Ascending aorta (tissue), 2 donors: ENCODE results near the gene SLC25A22. TPM values are rescaled to one million over a fixed set of nuclear protein-coding genes. Genes with fewer than 3 reads are reported as not detected.

Experiments used
- DNase-seq, 2 donors: peaks; one replicate each; pipeline ENCODE4 v3.0.0-alpha.2; 2019; ENCODE audit warnings: low spot score in 2 of 2
- H3K27ac ChIP-seq, 2 donors: fragments of 200-600 bp; sonication (generic); one replicate each; pipeline ENCODE4 v1.5.1; 2016 to 2017; ENCODE audit warnings: mild to moderate bottlenecking in 1 of 2
- H3K27me3 ChIP-seq: fragments of 200-600 bp; sonication (generic); one replicate; pipeline ENCODE4 v1.5.1; 2017
- H3K36me3 ChIP-seq, 2 donors: fragments of 200-600 bp; sonication (generic); one replicate each; pipeline ENCODE4 v1.5.1; 2016
- H3K4me1 ChIP-seq, 2 donors: fragments of 200-600 bp; sonication (generic); one replicate each; pipeline ENCODE4 v1.5.1; 2016 to 2017; ENCODE audit warnings: mild to moderate bottlenecking in 1 of 2
- H3K4me3 ChIP-seq, 2 donors: fragments of 200-600 bp; sonication (generic); one replicate each; pipeline ENCODE4 v1.5.1; 2016 to 2017; ENCODE audit warnings: mild to moderate bottlenecking in 1 of 2
- H3K9me3 ChIP-seq, 2 donors: fragments of 200-600 bp; sonication (generic); one replicate each; pipeline ENCODE4 v1.5.1; 2016
- intact Hi-C: fragments of 100-400 bp; cut with DNase I; formaldehyde crosslinking; loops from one replicate; pipeline ENCODE4 v1.15.1; 2023
- total RNA-seq: library from RNA; depleted of rRNA; stranded (reverse); fragments of >200 nt; gene quantifications from one replicate; pipeline ENCODE4 v1.1.0, GENCODE V29; 2016
- TF ChIP-seq, protein P1 (sequence below), 3 experiments: fragments of 200-600 bp in 2 of 3; fragments of 450-650 bp in 1 of 3; sonication (generic) in 2 of 3; IDR thresholded peaks; one replicate each; pipeline ENCODE4 v1.5.1; 2016 to 2019; ENCODE audit warnings: antibody characterized with exemption in 3 of 3, mild to moderate bottlenecking in 1 of 3, moderate library complexity in 1 of 3

Gene SLC25A22
- 5.6 TPM for total RNA-seq

DNA sequence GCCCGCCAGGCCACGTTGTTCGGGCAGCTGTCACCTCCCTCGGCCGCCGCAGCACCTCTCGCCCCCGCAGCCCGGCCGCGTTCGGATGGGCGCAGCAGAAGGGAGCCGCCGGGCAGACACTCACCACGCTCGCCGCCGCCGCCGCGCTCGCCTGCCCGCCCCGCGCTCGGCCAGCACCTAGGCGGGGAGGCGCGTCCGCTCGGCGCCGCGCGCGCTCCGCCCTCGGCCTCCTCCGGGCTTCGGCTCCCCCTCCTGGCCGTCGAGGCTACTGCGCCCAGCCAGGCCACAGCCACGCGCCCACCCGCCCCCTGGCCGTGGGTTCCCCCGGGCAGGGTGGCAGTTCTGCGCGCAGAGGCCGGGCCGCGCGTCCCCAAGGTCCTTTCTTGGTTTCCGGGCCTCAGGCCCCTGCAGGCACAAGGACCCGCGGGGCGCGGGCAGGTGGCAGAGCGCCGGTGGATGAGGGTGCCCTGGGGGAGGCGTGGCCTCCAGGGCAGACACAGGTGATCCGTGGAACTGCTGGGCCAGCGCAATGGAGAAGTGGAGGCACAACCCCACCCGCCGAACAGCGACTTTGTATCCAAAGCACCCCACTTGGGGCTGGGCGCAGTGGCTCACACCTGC is at the start of gene SLC25A22:
SLC25A22 (minus strand) TSS at position 189 of the 621 bp plus-strand sequence. CDS start 3,275 bp downstream, outside the sequence.
- DNase-seq: peak in 1 of 2 donors; percentile 83
- intact Hi-C loops: loop anchor here (5.0 kb wide), 1 partner anchor 51 kb away; the partner anchor contains the start of gene TALDO1
- no peaks in the 10 kb centered on the region for H3K9me3 ChIP-seq
- no peaks in the 10 kb centered on the region for H3K27me3 ChIP-seq
- peaks cover 12 to 20% of the 10 kb centered on the region in 2 donors for H3K4me1 ChIP-seq
- TF ChIP-seq, protein P1, sequence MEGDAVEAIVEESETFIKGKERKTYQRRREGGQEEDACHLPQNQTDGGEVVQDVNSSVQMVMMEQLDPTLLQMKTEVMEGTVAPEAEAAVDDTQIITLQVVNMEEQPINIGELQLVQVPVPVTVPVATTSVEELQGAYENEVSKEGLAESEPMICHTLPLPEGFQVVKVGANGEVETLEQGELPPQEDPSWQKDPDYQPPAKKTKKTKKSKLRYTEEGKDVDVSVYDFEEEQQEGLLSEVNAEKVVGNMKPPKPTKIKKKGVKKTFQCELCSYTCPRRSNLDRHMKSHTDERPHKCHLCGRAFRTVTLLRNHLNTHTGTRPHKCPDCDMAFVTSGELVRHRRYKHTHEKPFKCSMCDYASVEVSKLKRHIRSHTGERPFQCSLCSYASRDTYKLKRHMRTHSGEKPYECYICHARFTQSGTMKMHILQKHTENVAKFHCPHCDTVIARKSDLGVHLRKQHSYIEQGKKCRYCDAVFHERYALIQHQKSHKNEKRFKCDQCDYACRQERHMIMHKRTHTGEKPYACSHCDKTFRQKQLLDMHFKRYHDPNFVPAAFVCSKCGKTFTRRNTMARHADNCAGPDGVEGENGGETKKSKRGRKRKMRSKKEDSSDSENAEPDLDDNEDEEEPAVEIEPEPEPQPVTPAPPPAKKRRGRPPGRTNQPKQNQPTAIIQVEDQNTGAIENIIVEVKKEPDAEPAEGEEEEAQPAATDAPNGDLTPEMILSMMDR (IDR thresholded peaks at IDR 0.05): peak; percentile 78 to 93 (median 86)
- H3K36me3 ChIP-seq: peaks cover 13 to 23% of the 10 kb centered on the region in 2 donors
- H3K4me3 ChIP-seq: peak within 1 kb of the TSS; percentile 78 to 85
- H3K27ac ChIP-seq: peak within 1 kb of the TSS; percentile 78 to 79

GRCh38 chr11:847876-848275 is 49.8 kb upstream of the SLC25A22 start:
- no peak for DNase-seq
- no peak overlapping the region for H3K4me3 ChIP-seq
- intact Hi-C loops: loop anchor here (1.0 to 10.0 kb wide), 5 partner anchors 64 to 917 kb away; partner anchors contain the start of genes AP2A2, CHID1 and CTSD
- H3K27ac ChIP-seq: no peak overlapping the region
- H3K36me3 ChIP-seq: no peaks in the 10 kb centered on the region
- H3K4me1 ChIP-seq: peaks cover 39 to 43% of the 10 kb centered on the region in 2 donors
- TF ChIP-seq, protein P1 (IDR thresholded peaks at IDR 0.05): no peak
- H3K27me3 ChIP-seq: no peaks in the 10 kb centered on the region
- no peaks in the 10 kb centered on the region for H3K9me3 ChIP-seq

DNA sequence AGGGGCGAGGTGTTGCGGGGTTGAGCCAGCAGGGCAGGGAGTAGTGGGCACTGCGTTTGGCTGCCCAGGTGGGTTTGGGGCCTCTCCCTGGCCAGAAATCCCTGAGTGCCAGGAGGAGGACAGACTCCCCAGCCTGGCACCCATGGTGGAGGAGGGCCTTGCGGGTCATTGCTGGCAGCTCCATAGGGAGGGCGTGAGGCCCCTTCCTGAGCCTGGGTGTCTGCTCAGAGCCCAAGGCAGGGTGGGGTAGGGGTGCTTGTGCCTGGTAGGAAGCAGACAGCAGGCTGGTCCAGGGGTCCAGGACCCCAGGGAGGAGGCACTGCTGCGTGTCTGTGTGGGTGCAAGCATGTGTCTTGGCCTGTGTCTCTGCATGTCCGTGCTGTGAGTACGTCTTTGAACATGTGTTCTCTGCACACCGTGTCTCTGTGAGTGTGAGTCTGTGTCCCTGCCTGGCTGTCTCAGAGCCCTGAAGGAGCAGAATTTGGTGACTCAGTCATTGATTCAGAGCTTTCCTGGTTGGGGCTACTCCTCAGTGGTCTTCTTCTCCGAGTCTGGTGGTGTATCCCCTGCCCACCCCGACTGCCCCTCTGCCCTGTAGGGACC is 48.5 kb upstream of the SLC25A22 start:
- H3K9me3 ChIP-seq: no peaks in the 10 kb centered on the region
- H3K27me3 ChIP-seq: no peaks in the 10 kb centered on the region
- no peak for DNase-seq
- TF ChIP-seq, protein P1 (IDR thresholded peaks at IDR 0.05): no peak
- no peak overlapping the region for H3K4me3 ChIP-seq
- peaks cover 40 to 44% of the 10 kb centered on the region in 2 donors for H3K4me1 ChIP-seq
- intact Hi-C loops: loop anchor here (5.0 to 10.0 kb wide), 4 partner anchors 66 to 918 kb away; partner anchors contain the start of genes AP2A2, CHID1 and CTSD
- H3K27ac ChIP-seq: peak overlapping the region; percentile 92 to 95
- no peaks in the 10 kb centered on the region for H3K36me3 ChIP-seq

GRCh38 chr11:845872-846495 is 47.9 kb upstream of the SLC25A22 start:
- peak overlapping the region; percentile 92 to 95 for H3K27ac ChIP-seq
- no peaks in the 10 kb centered on the region for H3K36me3 ChIP-seq
- no peaks in the 10 kb centered on the region for H3K9me3 ChIP-seq
- TF ChIP-seq, protein P1 (IDR thresholded peaks at IDR 0.05): no peak
- no peak for DNase-seq
- intact Hi-C loops: loop anchor here (5.0 to 10.0 kb wide), 4 partner anchors 66 to 919 kb away; partner anchors contain the start of genes AP2A2, CHID1 and CTSD
- H3K4me1 ChIP-seq: peaks cover 42 to 51% of the 10 kb centered on the region in 2 donors
- H3K4me3 ChIP-seq: peak overlapping the region in 1 of 2 donors; percentile 94
- H3K27me3 ChIP-seq: no peaks in the 10 kb centered on the region
